GM23338 (cell line): ENCODE results near the gene RPA1. TPM values are rescaled to one million over a fixed set of nuclear protein-coding genes. Genes with fewer than 3 reads are reported as not detected.

Experiments used
- ATAC-seq: fragments of 200-7000 bp; cut with Tn5 transposase; 3 replicates; pipeline ENCODE4 v1.9.1; 2020
- DNase-seq: peaks from one replicate; pipeline ENCODE4 v3.0.0-alpha.2; 2015; ENCODE audit warnings: low spot score
- H2AFZ ChIP-seq: fragments of 200-600 bp; sonication (generic); 2 replicates; pipeline ENCODE4 v1.8.0; 2016; ENCODE audit warnings: antibody characterized with exemption, mild to moderate bottlenecking, moderate library complexity
- H3F3A ChIP-seq: fragments of 200-600 bp; sonication (generic); replicated peaks from 2 replicates; pipeline ENCODE4 v1.8.0; 2017; ENCODE audit warnings: antibody characterized with exemption, mixed run types, low read depth
- H3K27ac ChIP-seq: fragments of 200-600 bp; sonication (generic); 2 replicates; pipeline ENCODE4 v1.6.1; 2016; ENCODE audit warnings: low read depth
- H3K27me3 ChIP-seq: fragments of 200-600 bp; sonication (generic); 2 replicates; pipeline ENCODE4 v1.8.0; 2016; ENCODE audit warnings: mild to moderate bottlenecking, mixed run types, moderate library complexity; ENCODE audit not compliant: insufficient read depth
- H3K36me3 ChIP-seq: fragments of 200-600 bp; sonication (generic); 2 replicates; pipeline ENCODE4 v1.8.0; 2016; ENCODE audit warnings: mild to moderate bottlenecking; ENCODE audit not compliant: insufficient read depth
- H3K4me1 ChIP-seq: fragments of 200-600 bp; sonication (generic); 2 replicates; pipeline ENCODE4 v1.8.0; 2016; ENCODE audit warnings: mild to moderate bottlenecking, moderate library complexity; ENCODE audit not compliant: insufficient read depth
- H3K4me2 ChIP-seq: fragments of 200-600 bp; sonication (generic); 2 replicates; pipeline ENCODE4 v1.7.1; 2017; ENCODE audit warnings: mixed run types
- H3K4me3 ChIP-seq: fragments of 200-600 bp; sonication (generic); 2 replicates; pipeline ENCODE4 v1.6.1; 2016; ENCODE audit warnings: mixed run types
- H3K79me2 ChIP-seq: fragments of 200-600 bp; sonication (generic); replicated peaks from 2 replicates; pipeline ENCODE4 v1.8.0; 2017; ENCODE audit warnings: mild to moderate bottlenecking; ENCODE audit not compliant: insufficient read depth
- H3K9me2 ChIP-seq: fragments of 200-600 bp; sonication (generic); 2 replicates; pipeline ENCODE4 v1.8.0; 2017; ENCODE audit not compliant: insufficient read depth
- H4K20me1 ChIP-seq: fragments of 200-600 bp; sonication (generic); replicated peaks from 2 replicates; pipeline ENCODE4 v1.8.0; 2017; ENCODE audit warnings: mild to moderate bottlenecking; ENCODE audit not compliant: insufficient read depth
- H3K27ac Mint-ChIP-seq: 2 replicates; pipeline ENCODE4 v1.8.0; 2020; ENCODE audit warnings: inconsistent platforms, mild to moderate bottlenecking, moderate library complexity, mixed read lengths
- H3K27me3 Mint-ChIP-seq: 3 replicates; pipeline ENCODE4 v1.8.0; 2022; ENCODE audit warnings: low read depth, mild to moderate bottlenecking, moderate library complexity, mixed read lengths, inconsistent platforms; ENCODE audit not compliant: insufficient read depth, poor library complexity
- H3K36me3 Mint-ChIP-seq: 3 replicates; pipeline ENCODE4 v1.8.0; 2021; ENCODE audit warnings: low read depth, mild to moderate bottlenecking, inconsistent platforms, moderate library complexity, mixed read lengths
- H3K4me1 Mint-ChIP-seq: 3 replicates; pipeline ENCODE4 v1.8.0; 2020; ENCODE audit warnings: mild to moderate bottlenecking, inconsistent platforms, mixed read lengths
- H3K4me3 Mint-ChIP-seq: 3 replicates; pipeline ENCODE4 v1.8.0; 2021; ENCODE audit warnings: moderate library complexity, mild to moderate bottlenecking, inconsistent platforms, mixed read lengths
- H3K9me3 Mint-ChIP-seq: 3 replicates; pipeline ENCODE4 v1.8.0; 2020; ENCODE audit warnings: moderate library complexity, mild to moderate bottlenecking, inconsistent platforms, mixed read lengths
- CREB1 ChIP-seq: fragments of 250-450 bp; sonication (Bioruptor Pico); IDR thresholded peaks from 2 replicates; pipeline ENCODE4 v1.5.0; 2020; ENCODE audit warnings: low read depth, mild to moderate bottlenecking, moderate library complexity
- EZH2 ChIP-seq: fragments of 200-600 bp; sonication (generic); IDR thresholded peaks from one replicate; pipeline ENCODE4 v1.8.0; 2017; ENCODE audit warnings: antibody characterized with exemption, mild to moderate bottlenecking, low read depth; ENCODE audit not compliant: unreplicated experiment
- EZH2phosphoT487 ChIP-seq: fragments of 200-600 bp; sonication (generic); IDR thresholded peaks from one replicate; pipeline ENCODE4 v1.8.1; 2018; ENCODE audit warnings: antibody characterized with exemption; ENCODE audit not compliant: unreplicated experiment
- JUNB ChIP-seq: IDR thresholded peaks from one replicate; pipeline ENCODE4 v1.6.1; 2016; ENCODE audit warnings: antibody characterized with exemption; ENCODE audit not compliant: unreplicated experiment
- NANOG ChIP-seq: IDR thresholded peaks from 2 replicates; pipeline ENCODE4 v1.6.1; 2016; ENCODE audit warnings: antibody characterized with exemption, borderline replicate concordance
- POLR2AphosphoS5 ChIP-seq: IDR thresholded peaks from 2 replicates; pipeline ENCODE4 v1.6.1; 2016; ENCODE audit warnings: antibody characterized with exemption, low read depth
- STAT1 ChIP-seq: IDR thresholded peaks from one replicate; pipeline ENCODE4 v1.6.1; 2016; ENCODE audit warnings: antibody characterized with exemption; ENCODE audit not compliant: unreplicated experiment
- ZNF114 ChIP-seq: fragments of 250-450 bp; sonication (Bioruptor Pico); IDR thresholded peaks from 2 replicates; pipeline ENCODE4 v1.5.0; 2020; ENCODE audit warnings: mild to moderate bottlenecking, moderate library complexity
- ZNF331 ChIP-seq: fragments of 250-450 bp; sonication (Bioruptor Pico); IDR thresholded peaks from 2 replicates; pipeline ENCODE4 v1.5.0; 2020; ENCODE audit warnings: low read depth, mild to moderate bottlenecking, moderate library complexity
- ZNF462 ChIP-seq: fragments of 250-450 bp; sonication (Bioruptor Pico); IDR thresholded peaks from 2 replicates; pipeline ENCODE4 v1.5.0; 2020; ENCODE audit warnings: mild to moderate bottlenecking, moderate library complexity
- polyA plus RNA-seq: library from polyadenylated mRNA; unstranded; fragments of >200 nt; fragmentation: Nextera tagmentation; extraction: Ambion mirVana; gene quantifications from 2 replicates; pipeline ENCODE4 v1.2.1, GENCODE V29; 2016
- total RNA-seq: library from RNA; depleted of rRNA; stranded (reverse); fragments of >200 nt; shearing (Covaris generic); gene quantifications from 2 replicates; pipeline ENCODE4 v1.2.3, GENCODE V29; 2014
- TF ChIP-seq, protein P1 (sequence below): IDR thresholded peaks from 2 replicates; pipeline ENCODE4 v1.6.1; 2016; ENCODE audit warnings: antibody characterized with exemption
- TF ChIP-seq, protein P2 (sequence below), 2 experiments: fragments of 200-600 bp in 1 of 2; sonication (generic) in 1 of 2; conservative IDR thresholded peaks; 2 replicates each; pipeline versions ENCODE4 v1.5.1 to v1.6.1; 2016 to 2017; ENCODE audit warnings: antibody characterized with exemption in 2 of 2, low read depth in 2 of 2, mild to moderate bottlenecking in 2 of 2, moderate library complexity in 1 of 2
- TF ChIP-seq, protein P3 (sequence below): IDR thresholded peaks from one replicate; pipeline ENCODE4 v1.6.1; 2018; ENCODE audit warnings: antibody characterized with exemption; ENCODE audit not compliant: unreplicated experiment

Gene RPA1
- total and polyA plus RNA-seq, 2 experiments from 2014 or later: 33.7 to 52.1 TPM

GRCh38 chr17:1946021-1946932 is 116.5 kb downstream of the RPA1 start:
- H3K9me2 ChIP-seq: no peaks in the 10 kb centered on the region
- Mint-ChIP-seq H3K4me3 (no peak overlapping the region; the same call in 2 of the 3 replicates), H3K9me3 (no peaks in the 10 kb centered on the region; the same call in 1 of the 3 replicates), H3K27ac (no peak overlapping the region), H3K36me3 (no peaks in the 10 kb centered on the region), H3K4me1 (peaks cover 5% of the 10 kb centered on the region; the same call in 2 of the 3 replicates), H3K27me3 (peaks cover 19% of the 10 kb centered on the region)
- H3K27ac ChIP-seq: no peak overlapping the region
- H3K36me3 ChIP-seq: no peaks in the 10 kb centered on the region
- H3K27me3 ChIP-seq: no peaks in the 10 kb centered on the region
- no peak overlapping the region for H2AFZ ChIP-seq
- H4K20me1 ChIP-seq: no peaks in the 10 kb centered on the region
- ATAC-seq: no peak; the same call in 2 of the 3 replicates
- no peaks in the 10 kb centered on the region for H3K4me1 ChIP-seq
- no peak for TF ChIP-seq JUNB
- TF ChIP-seq ZNF331: no peak
- no peak for TF ChIP-seq ZNF114 (CRISPR knock-in tag)
- TF ChIP-seq, protein P1, sequence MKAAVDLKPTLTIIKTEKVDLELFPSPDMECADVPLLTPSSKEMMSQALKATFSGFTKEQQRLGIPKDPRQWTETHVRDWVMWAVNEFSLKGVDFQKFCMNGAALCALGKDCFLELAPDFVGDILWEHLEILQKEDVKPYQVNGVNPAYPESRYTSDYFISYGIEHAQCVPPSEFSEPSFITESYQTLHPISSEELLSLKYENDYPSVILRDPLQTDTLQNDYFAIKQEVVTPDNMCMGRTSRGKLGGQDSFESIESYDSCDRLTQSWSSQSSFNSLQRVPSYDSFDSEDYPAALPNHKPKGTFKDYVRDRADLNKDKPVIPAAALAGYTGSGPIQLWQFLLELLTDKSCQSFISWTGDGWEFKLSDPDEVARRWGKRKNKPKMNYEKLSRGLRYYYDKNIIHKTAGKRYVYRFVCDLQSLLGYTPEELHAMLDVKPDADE: no peak
- TF ChIP-seq, protein P2, sequence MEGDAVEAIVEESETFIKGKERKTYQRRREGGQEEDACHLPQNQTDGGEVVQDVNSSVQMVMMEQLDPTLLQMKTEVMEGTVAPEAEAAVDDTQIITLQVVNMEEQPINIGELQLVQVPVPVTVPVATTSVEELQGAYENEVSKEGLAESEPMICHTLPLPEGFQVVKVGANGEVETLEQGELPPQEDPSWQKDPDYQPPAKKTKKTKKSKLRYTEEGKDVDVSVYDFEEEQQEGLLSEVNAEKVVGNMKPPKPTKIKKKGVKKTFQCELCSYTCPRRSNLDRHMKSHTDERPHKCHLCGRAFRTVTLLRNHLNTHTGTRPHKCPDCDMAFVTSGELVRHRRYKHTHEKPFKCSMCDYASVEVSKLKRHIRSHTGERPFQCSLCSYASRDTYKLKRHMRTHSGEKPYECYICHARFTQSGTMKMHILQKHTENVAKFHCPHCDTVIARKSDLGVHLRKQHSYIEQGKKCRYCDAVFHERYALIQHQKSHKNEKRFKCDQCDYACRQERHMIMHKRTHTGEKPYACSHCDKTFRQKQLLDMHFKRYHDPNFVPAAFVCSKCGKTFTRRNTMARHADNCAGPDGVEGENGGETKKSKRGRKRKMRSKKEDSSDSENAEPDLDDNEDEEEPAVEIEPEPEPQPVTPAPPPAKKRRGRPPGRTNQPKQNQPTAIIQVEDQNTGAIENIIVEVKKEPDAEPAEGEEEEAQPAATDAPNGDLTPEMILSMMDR (conservative IDR thresholded peaks at IDR 0.05; ENCODE audit: low read depth in 2 of 2): no peak
- TF ChIP-seq STAT1: no peak
- TF ChIP-seq CREB1 (CRISPR knock-in tag): no peak
- no peak for TF ChIP-seq ZNF462 (CRISPR knock-in tag)
- TF ChIP-seq, protein P3, sequence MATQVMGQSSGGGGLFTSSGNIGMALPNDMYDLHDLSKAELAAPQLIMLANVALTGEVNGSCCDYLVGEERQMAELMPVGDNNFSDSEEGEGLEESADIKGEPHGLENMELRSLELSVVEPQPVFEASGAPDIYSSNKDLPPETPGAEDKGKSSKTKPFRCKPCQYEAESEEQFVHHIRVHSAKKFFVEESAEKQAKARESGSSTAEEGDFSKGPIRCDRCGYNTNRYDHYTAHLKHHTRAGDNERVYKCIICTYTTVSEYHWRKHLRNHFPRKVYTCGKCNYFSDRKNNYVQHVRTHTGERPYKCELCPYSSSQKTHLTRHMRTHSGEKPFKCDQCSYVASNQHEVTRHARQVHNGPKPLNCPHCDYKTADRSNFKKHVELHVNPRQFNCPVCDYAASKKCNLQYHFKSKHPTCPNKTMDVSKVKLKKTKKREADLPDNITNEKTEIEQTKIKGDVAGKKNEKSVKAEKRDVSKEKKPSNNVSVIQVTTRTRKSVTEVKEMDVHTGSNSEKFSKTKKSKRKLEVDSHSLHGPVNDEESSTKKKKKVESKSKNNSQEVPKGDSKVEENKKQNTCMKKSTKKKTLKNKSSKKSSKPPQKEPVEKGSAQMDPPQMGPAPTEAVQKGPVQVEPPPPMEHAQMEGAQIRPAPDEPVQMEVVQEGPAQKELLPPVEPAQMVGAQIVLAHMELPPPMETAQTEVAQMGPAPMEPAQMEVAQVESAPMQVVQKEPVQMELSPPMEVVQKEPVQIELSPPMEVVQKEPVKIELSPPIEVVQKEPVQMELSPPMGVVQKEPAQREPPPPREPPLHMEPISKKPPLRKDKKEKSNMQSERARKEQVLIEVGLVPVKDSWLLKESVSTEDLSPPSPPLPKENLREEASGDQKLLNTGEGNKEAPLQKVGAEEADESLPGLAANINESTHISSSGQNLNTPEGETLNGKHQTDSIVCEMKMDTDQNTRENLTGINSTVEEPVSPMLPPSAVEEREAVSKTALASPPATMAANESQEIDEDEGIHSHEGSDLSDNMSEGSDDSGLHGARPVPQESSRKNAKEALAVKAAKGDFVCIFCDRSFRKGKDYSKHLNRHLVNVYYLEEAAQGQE: no peak
- TF ChIP-seq NANOG: no peak
- no peak for TF ChIP-seq POLR2AphosphoS5
- TF ChIP-seq EZH2phosphoT487: no peak
- no peak for TF ChIP-seq EZH2
- H3K4me2 ChIP-seq: no peak overlapping the region
- no peak overlapping the region for H3K4me3 ChIP-seq
- no peak for DNase-seq
- H3K79me2 ChIP-seq: no peaks in the 10 kb centered on the region
- no peaks in the 10 kb centered on the region for H3F3A ChIP-seq
